DND-41 (cell line): ENCODE data around the gene FBXW8.

ENCODE experiments used
- ATAC-seq: fragments of 200-7000 bp; cut with Tn5 transposase; 3 replicates; pipeline ENCODE4 v1.9.1; 2021; ENCODE audit warnings: low read depth; ENCODE audit not compliant: insufficient read depth
- DNase-seq: peaks from one replicate; pipeline ENCODE4 v3.0.0-alpha.2; 2020
- H2AFZ ChIP-seq: 2 replicates; pipeline ENCODE4 v1.6.0; 2012; ENCODE audit warnings: low read depth, low read length
- H3K27ac ChIP-seq: 2 replicates; pipeline ENCODE4 v1.5.1; 2012; ENCODE audit warnings: low read length, inconsistent platforms
- H3K27me3 ChIP-seq: fragments of 200-600 bp; sonication (generic); 2 replicates; pipeline ENCODE4 v1.6.0; 2012; ENCODE audit warnings: low read length, mild to moderate bottlenecking, inconsistent platforms; ENCODE audit not compliant: insufficient read depth, poor library complexity
- H3K36me3 ChIP-seq: 2 replicates; pipeline ENCODE4 v1.5.1; 2012; ENCODE audit warnings: low read length, inconsistent platforms; ENCODE audit not compliant: insufficient read depth
- H3K4me1 ChIP-seq: 2 replicates; pipeline ENCODE4 v1.5.1; 2012; ENCODE audit warnings: mild to moderate bottlenecking, low read length; ENCODE audit not compliant: insufficient read depth
- H3K4me2 ChIP-seq: 2 replicates; pipeline ENCODE4 v1.6.0; 2012; ENCODE audit warnings: mild to moderate bottlenecking, moderate library complexity, low read length, inconsistent platforms; ENCODE audit not compliant: insufficient read depth
- H3K4me3 ChIP-seq, 2 experiments: fragments of 200-600 bp in 1 of 2; shearing (Covaris generic) in 1 of 2; 2 replicates each; pipeline ENCODE4 v1.5.1; 2012 to 2016; ENCODE audit warnings: inconsistent platforms in 2 of 2, low read length in 2 of 2, mild to moderate bottlenecking in 2 of 2, low read depth in 1 of 2, moderate library complexity in 1 of 2
- H3K79me2 ChIP-seq: 2 replicates; pipeline ENCODE4 v1.6.0; 2012; ENCODE audit warnings: low read length, inconsistent platforms; ENCODE audit not compliant: insufficient read depth
- H3K9ac ChIP-seq: 2 replicates; pipeline ENCODE4 v1.6.0; 2012; ENCODE audit warnings: low read depth, mild to moderate bottlenecking, inconsistent platforms, low read length, moderate library complexity
- H3K9me3 ChIP-seq: 2 replicates; pipeline ENCODE4 v1.5.1; 2012; ENCODE audit warnings: low read length, moderate library complexity, mild to moderate bottlenecking, inconsistent platforms; ENCODE audit not compliant: insufficient read depth, severe bottlenecking
- H4K20me1 ChIP-seq: 2 replicates; pipeline ENCODE4 v1.6.0; 2012; ENCODE audit warnings: low read length; ENCODE audit not compliant: insufficient read depth
- EZH2 ChIP-seq: IDR thresholded peaks from 3 replicates; pipeline ENCODE4 v1.6.1; 2012; ENCODE audit warnings: borderline replicate concordance, low read depth, mild to moderate bottlenecking, moderate library complexity, low read length, inconsistent platforms; ENCODE audit not compliant: severe bottlenecking
- TF ChIP-seq, protein P1 (sequence below): IDR thresholded peaks from 2 replicates; pipeline ENCODE4 v1.5.1; 2012; ENCODE audit warnings: borderline replicate concordance, low read length, moderate library complexity, mild to moderate bottlenecking; ENCODE audit not compliant: poor library complexity, severe bottlenecking; ENCODE audit errors: extremely low read depth

Gene FBXW8

DNA sequence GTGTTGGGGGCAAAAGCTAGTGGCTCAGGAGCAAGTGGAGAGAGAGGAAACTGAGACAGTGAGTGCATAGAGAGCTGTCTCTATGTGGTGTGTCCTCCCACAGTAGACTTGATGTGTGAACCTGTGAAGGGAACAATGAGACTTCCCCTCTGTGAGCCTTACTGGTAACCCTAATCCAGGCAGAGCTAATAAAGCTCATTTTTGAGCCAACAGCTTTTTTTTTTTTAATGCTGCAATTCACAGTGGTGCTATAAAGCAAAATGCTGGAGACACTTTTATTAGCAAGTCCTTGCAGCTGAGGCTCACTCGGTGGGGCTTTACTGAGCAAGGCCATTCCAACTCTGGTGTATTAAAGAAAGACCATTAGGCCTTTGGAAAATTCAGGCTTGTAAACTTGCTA is 26.9 kb downstream of the FBXW8 start:
- H2AFZ ChIP-seq: no peak overlapping the region
- ATAC-seq: no peak
- no peaks in the 10 kb centered on the region for H3K4me1 ChIP-seq
- no peak for DNase-seq
- no peaks in the 10 kb centered on the region for H3K27me3 ChIP-seq
- H3K9me3 ChIP-seq: peaks cover 5% of the 10 kb centered on the region
- no peaks in the 10 kb centered on the region for H3K79me2 ChIP-seq
- H3K4me3 ChIP-seq: no peak overlapping the region
- peaks cover 10% of the 10 kb centered on the region; the same call in 1 of the 2 replicates for H4K20me1 ChIP-seq
- no peak overlapping the region for H3K27ac ChIP-seq
- H3K36me3 ChIP-seq: peaks cover 12% of the 10 kb centered on the region
- no peak overlapping the region for H3K9ac ChIP-seq
- TF ChIP-seq EZH2: no peak
- TF ChIP-seq, protein P1, sequence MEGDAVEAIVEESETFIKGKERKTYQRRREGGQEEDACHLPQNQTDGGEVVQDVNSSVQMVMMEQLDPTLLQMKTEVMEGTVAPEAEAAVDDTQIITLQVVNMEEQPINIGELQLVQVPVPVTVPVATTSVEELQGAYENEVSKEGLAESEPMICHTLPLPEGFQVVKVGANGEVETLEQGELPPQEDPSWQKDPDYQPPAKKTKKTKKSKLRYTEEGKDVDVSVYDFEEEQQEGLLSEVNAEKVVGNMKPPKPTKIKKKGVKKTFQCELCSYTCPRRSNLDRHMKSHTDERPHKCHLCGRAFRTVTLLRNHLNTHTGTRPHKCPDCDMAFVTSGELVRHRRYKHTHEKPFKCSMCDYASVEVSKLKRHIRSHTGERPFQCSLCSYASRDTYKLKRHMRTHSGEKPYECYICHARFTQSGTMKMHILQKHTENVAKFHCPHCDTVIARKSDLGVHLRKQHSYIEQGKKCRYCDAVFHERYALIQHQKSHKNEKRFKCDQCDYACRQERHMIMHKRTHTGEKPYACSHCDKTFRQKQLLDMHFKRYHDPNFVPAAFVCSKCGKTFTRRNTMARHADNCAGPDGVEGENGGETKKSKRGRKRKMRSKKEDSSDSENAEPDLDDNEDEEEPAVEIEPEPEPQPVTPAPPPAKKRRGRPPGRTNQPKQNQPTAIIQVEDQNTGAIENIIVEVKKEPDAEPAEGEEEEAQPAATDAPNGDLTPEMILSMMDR: no peak
- H3K4me2 ChIP-seq: no peak overlapping the region

DNA sequence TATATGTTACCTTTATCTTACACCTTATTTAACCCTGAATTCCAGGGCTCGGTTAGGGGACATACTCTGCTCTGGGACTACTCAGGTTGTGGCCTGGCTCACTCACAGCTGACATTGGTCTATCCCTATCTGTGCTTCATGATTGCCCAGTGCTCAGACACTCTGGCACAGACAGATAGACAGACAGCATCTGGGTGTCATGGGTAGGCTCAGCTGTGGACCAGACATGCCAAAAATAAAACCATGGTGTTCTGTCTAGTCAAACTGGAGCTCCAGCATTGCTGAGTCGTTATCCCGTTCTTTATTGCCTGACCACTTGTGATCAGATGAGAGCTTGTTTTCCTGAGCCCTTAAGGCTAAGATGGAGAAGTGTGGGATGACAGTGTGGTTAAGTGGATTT is 29.0 kb downstream of the FBXW8 start:
- ATAC-seq (no peak), DNase-seq (no peak)
- 0 out of 2 replicates have a peak, but pooled peaks cover 10% of the 10 kb centered on the region for H4K20me1 ChIP-seq
- H3K9ac ChIP-seq: no peak overlapping the region
- H3K4me1 ChIP-seq: no peaks in the 10 kb centered on the region
- H3K9me3 ChIP-seq: peaks cover 14% of the 10 kb centered on the region
- TF ChIP-seq, protein P1: no peak
- TF ChIP-seq EZH2: no peak
- no peak overlapping the region for H3K27ac ChIP-seq
- no peak overlapping the region for H3K4me3 ChIP-seq
- no peaks in the 10 kb centered on the region for H3K79me2 ChIP-seq
- peaks cover 19% of the 10 kb centered on the region for H3K36me3 ChIP-seq
- H3K27me3 ChIP-seq: no peaks in the 10 kb centered on the region
- H2AFZ ChIP-seq: no peak overlapping the region
- H3K4me2 ChIP-seq: no peak overlapping the region

DNA sequence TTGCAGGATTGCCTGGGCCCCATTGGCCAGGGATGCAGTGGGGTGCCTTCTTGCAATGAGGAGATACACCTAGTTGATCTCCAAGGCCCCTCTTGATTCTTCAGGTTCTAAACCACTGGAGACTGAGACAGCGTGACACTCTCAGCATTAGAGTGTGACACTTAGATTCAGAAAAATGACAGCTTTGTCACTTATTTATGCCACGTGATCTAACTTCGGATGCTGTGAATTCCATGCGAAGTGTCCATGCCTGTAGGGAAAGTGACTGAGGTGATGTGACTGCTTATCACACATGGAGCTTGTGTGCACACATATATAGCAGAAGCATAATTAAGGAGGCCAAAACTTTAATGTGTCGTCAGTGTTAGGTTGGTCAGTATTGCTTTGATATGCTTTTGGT is 30.4 kb downstream of the FBXW8 start:
- Histone ChIP-seq H3K9me3 (peaks cover 14% of the 10 kb centered on the region), H3K4me1 (no peaks in the 10 kb centered on the region), H3K9ac (no peak overlapping the region), H3K4me2 (no peak overlapping the region), H3K4me3 (no peak overlapping the region), H3K79me2 (no peaks in the 10 kb centered on the region), H2AFZ (no peak overlapping the region), H3K27ac (no peak overlapping the region), H3K27me3 (no peaks in the 10 kb centered on the region), H3K36me3 (peaks cover 26% of the 10 kb centered on the region), H4K20me1 (0 out of 2 replicates have a peak, but pooled peaks cover 9% of the 10 kb centered on the region)
- DNase-seq (no peak), ATAC-seq (no peak)
- TF ChIP-seq EZH2: no peak
- TF ChIP-seq, protein P1: no peak
